ENCODE measurements around the gene FOXL3.

DNA sequence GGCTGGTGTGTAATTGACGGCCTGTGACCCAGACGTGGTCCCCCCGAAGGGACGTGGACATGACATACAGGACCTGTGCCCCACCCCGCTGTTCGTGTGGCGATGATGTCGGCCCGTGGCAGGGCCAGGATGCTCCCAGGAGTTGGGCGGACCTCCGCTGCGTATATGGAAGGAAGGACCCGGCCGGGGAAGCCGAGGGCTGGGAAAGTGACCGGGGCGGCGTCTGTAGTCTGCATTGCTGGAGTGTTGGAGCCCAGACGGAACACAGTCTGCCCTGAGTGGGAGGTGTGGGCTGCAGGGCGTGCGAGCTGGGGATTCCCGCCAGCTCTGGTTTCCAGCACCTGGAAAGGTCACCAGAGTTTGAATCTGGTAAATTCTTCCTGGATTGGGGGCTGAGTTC is 45.0 kb upstream of the FOXL3 start:
- TF ChIP-seq, protein P1, sequence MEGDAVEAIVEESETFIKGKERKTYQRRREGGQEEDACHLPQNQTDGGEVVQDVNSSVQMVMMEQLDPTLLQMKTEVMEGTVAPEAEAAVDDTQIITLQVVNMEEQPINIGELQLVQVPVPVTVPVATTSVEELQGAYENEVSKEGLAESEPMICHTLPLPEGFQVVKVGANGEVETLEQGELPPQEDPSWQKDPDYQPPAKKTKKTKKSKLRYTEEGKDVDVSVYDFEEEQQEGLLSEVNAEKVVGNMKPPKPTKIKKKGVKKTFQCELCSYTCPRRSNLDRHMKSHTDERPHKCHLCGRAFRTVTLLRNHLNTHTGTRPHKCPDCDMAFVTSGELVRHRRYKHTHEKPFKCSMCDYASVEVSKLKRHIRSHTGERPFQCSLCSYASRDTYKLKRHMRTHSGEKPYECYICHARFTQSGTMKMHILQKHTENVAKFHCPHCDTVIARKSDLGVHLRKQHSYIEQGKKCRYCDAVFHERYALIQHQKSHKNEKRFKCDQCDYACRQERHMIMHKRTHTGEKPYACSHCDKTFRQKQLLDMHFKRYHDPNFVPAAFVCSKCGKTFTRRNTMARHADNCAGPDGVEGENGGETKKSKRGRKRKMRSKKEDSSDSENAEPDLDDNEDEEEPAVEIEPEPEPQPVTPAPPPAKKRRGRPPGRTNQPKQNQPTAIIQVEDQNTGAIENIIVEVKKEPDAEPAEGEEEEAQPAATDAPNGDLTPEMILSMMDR (IDR thresholded peaks at IDR 0.05), result no peak
- TF ChIP-seq POLR2A (IDR thresholded peaks at IDR 0.05) (no peak), POLR2AphosphoS5 (IDR thresholded peaks at IDR 0.05) (no peak)
